Fibroblast of gingiva (primary cell): ENCODE results near the gene WSCD1.

ENCODE experiments used
- DNase-seq: peaks from one replicate; pipeline ENCODE4 v3.0.0-alpha.2; 2011; ENCODE audit warnings: low read depth

Gene WSCD1

DNA sequence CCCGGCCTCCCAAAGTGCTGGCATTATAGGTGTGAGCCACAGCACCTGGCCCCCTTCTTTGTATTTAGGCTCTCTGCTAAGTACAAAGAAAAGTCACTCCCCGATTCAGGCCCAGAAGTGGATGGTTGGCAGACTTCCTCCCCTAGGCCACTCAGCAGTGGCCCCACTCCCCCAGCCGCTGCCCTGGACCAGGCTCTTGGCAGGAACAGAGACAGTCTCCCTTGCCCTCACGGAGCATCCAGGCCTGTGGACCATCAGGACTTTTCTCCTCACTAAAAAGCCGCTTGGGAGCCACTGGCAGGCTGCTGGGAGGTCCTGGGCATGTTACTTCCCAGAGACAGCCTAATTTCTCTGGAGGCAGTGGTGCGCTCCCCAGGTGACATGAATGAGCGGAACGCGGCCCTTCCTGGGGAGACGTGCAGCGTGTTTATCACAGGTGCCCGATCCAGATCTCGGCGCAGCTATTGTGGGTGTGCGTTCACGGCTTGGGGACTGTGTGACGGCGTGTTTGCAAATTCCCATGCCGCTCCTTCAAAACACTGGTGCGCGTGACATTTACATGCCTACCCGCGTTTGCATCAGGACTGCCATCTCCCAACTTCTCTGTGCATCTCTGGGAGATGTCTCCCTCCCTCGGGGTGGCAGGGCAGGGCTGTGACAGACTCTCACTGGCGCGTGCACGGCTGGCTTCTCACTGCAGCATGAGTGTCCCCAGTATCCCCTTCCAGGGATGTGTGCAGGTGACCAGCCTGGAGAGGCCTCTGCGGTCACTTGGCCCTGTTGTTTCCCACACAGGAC, 16.6 kb downstream of the WSCD1 start:
- no peak for DNase-seq

DNA sequence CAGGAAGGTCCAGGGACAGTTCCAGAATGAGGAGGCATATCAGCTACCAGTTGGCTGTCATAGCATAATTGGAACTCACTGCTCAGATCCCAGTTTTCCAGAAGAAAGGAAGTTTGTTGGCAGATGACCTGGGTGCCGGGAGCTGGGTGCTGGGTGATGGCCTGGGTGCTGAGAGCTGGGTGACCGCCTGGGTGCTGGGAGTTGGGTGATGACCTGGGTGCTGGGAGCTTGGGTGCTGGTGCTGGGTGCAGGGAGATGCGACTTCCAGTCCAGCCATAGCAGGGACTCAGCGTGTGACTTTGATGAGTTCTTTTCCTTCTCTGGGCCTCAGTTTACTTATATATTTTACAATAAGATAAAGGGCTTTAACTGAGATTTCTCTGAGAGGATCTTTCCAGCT, 18.0 kb downstream of the WSCD1 start:
- no peak for DNase-seq

DNA sequence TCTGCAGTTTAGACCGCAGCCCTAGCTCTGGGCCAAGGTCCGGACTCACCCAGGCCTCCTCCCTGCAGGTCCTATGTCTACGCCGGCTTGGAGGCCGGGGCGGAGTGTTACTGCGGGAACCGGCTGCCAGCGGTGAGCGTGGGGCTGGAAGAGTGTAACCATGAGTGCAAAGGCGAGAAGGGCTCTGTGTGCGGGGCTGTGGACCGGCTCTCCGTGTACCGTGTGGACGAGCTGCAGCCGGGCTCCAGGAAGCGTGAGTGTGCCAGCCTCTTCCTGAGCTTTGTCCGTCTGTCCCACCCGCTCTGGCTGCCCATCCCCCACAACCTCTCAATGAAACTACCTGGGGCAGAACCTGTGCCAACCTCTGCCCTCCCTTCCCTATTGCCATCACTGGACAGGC, 20.1 kb downstream of the WSCD1 start:
- DNase-seq, result no peak

DNA sequence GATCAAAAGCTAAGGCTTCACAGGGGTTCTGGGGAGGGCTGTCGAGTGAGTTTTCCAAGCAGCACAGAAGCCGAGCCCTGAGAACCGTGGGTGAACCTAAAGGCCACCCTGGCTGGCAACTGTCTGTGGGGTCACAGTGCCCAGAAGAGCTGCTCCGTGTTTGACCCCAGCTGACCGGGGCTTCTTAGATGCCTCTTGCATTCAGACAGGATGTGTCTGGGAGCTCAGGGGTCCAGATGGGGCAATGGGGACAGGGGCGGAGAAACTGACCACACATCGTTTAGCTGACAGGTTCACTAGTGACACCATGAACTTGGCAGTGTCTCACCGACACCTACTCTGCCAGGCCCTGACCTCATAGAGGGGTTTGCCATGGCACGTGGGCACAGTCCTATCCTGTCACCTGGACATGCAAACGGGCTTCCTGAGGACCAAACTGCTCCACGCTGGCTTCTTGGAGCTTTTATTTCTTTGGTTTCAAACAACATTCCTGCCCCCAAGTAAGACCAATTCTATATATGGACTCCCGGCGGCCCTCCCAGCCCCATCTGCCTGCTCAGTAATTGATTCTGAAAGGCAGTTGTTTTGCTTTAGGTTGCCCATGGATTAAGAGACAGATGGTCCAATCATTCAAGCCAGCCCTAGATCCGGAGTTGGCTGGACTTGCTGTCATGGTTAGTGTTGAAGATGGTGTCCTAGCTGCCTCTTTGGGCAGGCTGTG, 22.2 kb downstream of the WSCD1 start:
- no peak for DNase-seq

DNA sequence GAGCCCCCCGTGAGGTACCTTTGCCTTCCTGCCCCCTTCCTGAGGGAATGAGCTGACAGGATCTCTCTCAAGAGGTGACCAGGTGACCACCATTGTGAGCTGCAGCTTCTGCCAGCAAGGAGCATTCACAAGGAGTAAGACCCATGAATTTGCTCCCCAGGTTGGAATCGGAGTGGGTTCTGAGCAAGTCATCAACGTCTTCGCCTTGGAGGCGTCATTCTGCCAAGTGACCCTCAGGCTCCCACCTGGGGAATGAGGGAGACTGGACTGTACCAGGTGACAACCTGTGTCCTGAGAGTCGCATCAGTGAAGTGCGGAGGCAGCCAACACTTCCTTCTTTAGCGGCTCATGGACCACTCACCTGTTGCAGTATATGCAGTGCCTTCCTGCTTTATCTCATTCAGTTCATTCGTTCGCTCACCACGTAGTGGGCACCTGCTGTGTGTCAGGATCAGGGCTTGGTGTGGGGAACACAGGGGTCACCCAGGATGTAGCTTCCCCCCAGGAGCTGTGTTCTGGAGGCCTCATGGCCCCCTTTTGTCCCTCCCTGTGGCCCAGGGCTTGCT, 22.8 kb downstream of the WSCD1 start:
- no peak for DNase-seq

DNA sequence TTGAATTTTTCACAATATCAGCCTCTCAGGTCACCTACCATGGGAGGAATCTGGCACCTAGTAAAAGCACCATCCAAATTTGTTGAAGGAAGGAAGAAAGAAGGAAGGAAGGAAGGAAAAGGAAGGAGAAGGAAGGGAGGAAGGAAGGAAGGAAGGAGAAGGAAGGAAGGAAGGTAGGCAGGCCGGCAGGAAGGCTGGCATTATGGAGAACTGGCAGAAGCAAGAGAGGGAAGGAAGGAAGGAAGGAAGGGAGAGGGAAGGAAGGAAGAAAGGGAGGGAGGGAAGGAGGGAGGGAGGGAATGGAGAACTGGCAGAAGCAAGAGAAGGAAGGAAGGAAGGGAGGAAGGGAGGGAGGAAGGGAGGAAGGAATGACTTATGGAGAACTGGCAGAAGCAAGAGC, 24.3 kb downstream of the WSCD1 start:
- DNase-seq, result no peak

DNA sequence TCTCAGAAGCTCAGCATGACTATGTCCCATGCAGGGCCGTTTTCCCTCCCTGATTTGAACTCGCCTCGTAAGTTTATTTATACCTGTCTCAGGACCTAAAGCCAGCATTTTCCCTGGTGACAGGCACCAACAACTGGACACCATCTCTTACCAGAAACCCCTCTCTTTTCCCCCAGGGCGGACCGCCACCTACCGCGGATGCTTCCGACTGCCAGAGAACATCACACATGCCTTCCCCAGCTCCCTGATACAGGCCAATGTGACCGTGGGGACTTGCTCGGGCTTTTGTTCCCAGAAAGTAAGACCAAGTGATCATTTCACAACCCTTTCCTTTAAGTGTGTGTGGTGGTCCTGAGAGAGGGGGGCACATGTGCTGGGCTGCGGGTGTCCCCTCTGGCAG, 24.7 kb downstream of the WSCD1 start:
- DNase-seq, result no peak

DNA sequence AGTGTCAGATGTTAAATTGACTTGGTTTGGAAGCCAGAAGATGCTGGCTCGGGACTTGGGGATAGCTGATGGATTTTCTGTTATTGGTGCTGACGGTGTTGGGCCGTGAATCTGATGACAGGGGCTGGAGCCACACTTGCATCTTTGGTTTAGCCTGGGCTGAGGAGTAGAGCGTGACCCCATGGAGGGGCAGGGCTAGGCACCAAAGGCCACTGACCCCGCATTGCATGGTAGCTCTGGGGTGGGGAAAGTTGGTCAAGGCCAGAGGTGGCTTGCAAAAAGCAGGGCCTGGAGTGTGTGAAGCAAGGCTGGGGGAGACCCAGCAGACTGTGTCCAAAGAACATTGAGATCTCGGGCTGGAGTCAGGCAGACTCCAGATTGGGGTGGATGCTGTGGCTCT, 25.3 kb downstream of the WSCD1 start:
- no peak for DNase-seq

DNA sequence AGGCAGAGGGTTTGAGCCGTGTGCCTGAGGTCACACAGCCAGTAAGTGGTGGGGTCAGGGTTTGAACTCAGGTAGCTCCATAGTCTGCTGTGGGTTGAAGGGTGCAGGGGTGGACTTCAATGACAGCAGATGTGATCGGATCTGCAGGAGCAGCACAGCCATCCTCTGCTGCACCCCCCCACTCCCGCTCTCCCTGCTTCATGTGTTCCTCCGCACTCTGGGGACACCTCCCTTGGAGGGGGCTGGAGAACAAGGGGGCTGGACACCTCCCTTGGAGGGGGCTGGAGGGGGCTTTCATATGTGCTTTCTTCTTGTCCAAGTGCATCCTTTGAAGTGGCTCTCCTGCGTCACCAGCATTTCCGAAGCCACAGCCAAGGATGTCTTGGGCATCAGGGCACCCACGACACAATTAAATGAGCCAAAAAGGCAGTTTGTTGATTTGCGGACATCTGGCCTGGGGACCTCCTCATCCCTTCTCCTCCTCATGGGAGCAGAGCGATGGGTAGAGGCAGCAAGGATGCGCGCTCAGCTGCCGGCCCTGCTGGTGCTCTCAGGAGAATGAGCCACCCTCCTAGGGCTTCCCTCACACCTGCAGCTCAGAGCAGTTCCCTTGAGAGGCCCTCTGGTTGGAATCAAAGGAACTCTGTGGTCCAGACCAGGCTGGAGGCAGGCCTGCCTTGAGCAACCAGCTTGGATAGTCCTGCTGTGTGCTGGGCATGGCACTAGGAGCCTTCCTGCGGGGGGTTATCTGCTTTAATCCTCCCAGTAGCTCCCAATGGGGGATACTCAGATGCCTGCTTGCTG, 26.2 kb downstream of the WSCD1 start:
- DNase-seq, result no peak

DNA sequence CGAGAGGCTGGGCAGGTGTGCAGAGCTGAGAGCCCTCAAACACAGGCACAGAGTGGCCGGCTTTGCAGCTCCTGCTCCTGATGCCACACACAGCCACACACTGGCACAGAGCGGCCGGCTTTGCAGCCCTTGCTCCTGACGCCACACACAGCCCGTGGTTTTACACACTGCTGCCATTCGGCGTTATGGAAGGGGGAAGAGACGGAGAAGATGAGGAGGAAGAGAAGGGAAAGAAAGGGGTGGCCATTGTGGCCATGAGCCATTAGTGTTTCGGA, 26.8 kb downstream of the WSCD1 start:
- no peak for DNase-seq

DNA sequence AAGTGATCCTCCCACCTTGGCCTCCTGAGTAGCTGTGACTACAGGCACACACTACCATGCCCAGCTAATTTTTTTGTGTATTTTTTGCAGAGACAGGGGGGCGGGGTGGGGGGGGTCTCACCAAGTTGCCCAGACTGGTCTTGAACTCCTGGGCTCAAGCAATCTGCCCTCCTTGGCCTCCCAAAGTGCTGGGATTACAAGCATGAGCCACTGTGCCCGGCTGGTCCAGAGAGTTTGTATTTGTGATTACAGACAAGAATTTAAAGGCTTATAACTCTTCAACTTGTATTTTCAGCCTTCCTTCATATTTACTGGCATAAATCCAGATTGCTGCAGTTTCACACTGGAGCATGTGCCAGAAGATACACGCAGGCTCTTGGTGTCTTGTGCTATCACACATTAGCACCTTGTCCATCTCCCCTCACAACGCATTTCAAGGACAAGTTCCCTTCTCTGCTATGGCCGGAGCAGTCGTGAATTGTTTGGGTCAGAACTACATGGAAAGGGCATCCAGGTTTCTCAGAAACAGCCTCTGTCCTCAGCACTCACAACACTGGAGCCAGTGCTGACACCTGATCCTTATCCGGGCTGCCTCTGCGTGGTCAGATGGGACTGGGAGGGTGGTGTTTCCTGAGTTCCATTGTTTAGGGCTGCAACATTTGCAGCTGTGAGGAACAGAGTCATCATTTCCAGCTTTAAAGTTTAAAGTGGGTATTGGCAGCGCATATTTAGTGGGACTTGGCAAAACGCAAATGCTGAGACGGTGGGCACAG, 28.1 kb downstream of the WSCD1 start:
- DNase-seq, result no peak

DNA sequence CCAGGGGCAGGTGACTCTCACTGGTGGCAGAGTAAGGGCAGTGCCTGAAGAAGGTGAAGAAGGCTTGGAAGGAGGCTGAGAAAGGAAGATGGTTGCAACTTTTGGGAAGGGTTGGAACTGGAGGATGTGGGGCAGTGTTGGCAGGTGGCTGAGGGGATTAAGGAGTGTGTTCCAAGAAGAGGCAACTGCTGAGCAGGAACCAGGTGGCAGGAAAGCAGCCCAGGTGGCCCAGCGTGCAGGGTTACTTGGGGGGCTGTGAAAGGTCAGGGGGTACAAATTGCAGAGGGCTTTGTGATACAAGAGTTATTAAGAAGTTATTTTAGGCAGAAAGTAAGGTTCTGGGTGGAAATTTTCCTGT, 28.6 kb downstream of the WSCD1 start:
- no peak for DNase-seq

DNA sequence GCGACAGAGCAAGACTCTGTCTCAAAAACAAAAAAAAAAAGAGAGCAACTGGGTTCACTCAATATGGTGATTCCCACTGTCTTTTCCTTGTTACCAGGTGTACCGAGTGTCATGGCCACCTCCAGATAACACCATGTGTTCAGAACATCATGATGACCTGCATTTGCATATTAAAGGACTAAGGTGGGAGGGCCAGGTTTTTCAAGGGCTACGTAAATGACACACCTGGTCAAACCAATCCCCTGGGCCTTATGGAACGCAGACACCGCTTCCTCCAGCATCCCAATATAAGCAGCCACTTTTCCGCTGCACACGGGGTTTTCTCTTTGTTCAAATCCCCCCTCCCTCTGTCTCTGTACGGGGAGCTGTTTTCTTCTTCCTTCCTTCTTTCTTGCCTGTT, 29.3 kb downstream of the WSCD1 start:
- DNase-seq, result no peak

DNA sequence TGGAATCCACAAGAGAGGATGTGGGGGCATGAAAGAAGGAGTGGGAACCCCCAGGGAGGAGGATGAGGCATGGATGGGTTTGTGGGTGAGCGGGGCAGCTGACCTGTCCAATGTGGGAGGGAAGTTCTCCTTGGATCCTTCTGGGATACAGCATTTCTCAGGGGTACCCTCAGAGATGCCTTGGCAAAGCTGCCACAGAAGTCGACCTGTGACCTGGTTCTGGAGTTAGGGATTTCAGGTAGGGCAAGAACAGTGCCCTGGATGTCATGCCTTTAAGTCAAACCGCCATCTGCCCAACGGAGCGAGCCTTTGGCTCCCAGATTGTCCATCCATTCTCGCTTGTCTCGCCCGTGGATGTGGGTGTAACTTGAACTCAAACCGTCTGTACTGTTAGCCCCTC, 30.0 kb downstream of the WSCD1 start:
- no peak for DNase-seq

DNA sequence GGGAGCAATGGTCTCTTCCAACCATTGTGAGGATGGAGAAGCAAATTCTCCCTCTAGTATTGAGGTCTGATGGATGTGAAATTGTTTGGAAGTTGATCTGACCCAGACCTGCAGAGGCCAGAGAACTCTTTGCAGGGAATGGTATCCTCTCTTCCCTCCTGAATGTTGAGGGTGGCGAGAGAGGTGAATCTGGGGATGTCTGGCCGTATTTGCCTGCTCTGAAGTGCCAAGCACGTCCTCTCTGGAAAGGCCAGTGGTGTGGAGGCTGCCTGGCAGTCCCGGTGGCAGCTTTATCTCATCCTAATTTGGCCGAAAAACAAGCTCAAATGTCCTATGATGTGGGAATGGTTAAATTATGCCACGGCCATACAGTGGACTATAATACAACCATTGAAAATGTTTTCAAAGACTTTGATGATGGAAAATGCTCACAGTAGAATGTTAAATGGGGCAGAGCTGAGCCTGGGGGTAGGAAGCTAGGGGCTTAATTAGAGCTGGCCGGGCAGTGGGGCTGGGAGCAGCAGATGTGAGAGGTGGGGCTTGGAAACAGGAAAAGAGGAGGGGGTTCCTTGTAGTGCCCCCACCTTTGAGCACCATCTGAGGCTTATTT, 30.8 kb downstream of the WSCD1 start:
- DNase-seq, result no peak

DNA sequence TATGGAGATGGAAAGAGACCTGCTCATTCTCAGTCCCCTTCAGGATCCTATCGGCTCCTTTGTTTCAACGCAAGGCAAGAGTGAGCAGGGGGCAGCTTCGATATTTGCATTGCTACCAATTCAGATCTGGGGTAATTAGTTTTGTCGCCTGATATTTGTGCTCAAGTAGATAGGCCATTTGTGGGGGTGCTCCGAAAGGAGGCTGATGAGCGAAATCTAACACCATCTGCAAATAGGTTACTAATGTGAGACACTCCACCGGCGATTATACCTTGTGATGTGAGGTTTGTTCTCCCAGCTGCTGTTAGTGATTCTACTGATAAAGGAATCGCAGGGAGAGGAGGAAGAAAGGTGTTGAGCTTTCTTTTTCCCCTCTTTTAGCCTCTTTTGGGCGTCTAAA, 31.5 kb downstream of the WSCD1 start:
- DNase-seq, result no peak

DNA sequence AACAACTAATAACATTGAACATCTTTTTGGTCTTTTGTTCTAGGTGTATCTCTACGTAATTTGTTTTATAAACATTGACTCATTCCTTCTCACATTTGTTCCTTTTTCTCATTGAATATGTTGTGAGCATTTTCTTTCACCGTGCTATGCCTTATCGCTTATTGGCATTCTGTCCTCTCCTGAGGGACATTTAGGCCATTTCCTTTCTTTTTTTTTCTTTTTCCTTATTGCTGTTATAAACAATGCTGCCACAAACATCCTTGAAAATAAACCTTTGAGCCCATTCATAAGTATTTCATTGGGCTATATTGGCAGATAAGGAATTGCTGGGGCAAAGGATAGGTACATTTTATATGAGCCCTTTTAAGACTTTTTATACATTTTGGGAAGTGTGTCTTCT, 32.4 kb downstream of the WSCD1 start:
- no peak for DNase-seq

DNA sequence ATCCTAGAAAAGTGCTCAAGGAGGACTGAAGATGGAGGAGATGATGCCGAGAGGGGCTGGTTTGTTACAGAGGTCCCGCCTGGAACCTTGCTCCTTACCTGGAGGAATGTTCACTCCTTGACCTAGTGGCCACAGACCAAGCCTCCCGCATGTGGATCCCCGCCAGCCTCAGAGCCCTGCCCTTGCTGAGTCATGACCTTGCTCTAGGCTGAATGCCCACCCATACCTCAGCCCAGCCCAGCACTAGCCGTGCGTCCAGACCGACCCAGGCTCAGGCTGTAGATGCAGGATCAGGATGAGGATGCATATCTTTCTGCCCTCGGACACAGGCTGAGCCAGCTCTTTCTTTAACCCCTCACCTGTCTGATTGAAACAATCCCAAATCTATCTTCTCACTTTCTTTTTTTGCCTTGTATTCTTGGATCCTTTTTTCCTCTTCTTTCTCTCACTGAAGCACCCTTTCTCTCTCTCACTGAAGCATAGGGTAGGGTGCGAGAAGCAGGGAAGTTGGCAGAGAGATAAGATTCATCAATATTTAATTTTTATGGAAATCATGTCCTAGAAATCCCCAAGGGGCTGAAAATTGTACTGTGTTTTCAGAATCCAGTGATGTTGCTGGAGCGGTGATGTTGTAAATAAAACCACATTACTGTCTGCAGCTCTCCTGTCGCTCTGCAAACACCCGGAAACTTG, 34.9 kb downstream of the WSCD1 start:
- no peak for DNase-seq

DNA sequence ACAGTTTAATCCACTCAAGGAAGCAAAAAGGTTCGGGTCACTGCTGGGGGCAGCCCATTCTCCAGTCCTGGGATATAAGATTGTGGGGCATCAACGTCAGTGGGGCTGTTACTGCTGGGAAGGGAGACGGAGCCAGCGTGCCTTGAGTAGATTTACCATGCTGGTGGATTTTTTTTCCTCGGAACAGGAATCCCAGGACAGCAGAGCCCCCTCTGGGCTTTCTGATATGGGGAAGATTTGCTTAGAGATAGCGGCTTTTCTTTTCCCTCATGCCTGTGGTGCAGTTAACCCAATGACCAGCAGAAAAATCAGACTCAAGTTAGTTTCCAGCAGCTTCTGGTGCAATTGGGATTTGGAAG, 35.4 kb downstream of the WSCD1 start:
- no peak for DNase-seq

DNA sequence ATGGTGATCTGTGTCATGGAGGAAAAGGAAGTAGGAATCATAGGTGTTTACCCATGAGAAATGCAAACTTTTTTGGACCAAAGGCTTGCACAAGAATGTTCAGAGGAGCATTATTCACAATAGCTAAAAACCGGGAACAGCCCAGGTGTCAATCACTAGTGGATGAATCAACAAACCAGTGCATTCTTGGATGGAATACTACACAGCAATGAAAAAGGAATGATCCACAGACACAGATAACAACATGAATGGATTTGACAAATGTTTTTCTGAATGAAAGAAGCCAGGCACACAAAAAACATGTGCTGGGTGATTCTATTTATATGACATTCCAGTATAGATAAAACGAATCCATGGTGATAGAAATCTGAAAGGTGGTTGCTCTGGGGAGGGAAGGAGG, 36.0 kb downstream of the WSCD1 start:
- no peak for DNase-seq

DNA sequence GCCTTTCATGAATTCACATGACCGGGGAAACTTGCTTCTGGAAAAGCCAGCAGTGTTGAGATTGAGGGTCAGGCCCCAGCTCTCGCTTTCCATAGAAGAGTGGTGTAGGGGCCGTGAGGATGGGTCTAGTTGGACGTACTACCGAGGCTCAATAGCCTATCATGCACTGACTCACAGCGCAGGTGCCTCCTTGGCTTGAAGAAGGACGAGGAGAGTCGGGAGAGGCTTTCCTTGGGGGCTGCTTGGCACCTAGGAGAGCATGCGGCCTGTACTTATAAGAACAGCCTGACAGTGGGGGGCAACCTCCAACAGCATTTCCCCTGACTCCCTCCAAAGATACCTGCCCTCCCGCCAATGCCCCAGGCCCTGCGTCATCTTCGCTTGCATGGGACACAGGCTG, 37.6 kb downstream of the WSCD1 start:
- DNase-seq, result no peak
